GM23338 (cell line): ENCODE results near the gene PTK6. TPM values are rescaled to one million over a fixed set of nuclear protein-coding genes. Genes with fewer than 3 reads are reported as not detected.

Source experiments
- ATAC-seq: fragments of 200-7000 bp; cut with Tn5 transposase; 3 replicates; pipeline ENCODE4 v1.9.1; 2020
- DNase-seq: peaks from one replicate; pipeline ENCODE4 v3.0.0-alpha.2; 2015; ENCODE audit warnings: low spot score
- H2AFZ ChIP-seq: fragments of 200-600 bp; sonication (generic); 2 replicates; pipeline ENCODE4 v1.8.0; 2016; ENCODE audit warnings: antibody characterized with exemption, mild to moderate bottlenecking, moderate library complexity
- H3F3A ChIP-seq: fragments of 200-600 bp; sonication (generic); replicated peaks from 2 replicates; pipeline ENCODE4 v1.8.0; 2017; ENCODE audit warnings: antibody characterized with exemption, mixed run types, low read depth
- H3K27ac ChIP-seq: fragments of 200-600 bp; sonication (generic); 2 replicates; pipeline ENCODE4 v1.6.1; 2016; ENCODE audit warnings: low read depth
- H3K27me3 ChIP-seq: fragments of 200-600 bp; sonication (generic); 2 replicates; pipeline ENCODE4 v1.8.0; 2016; ENCODE audit warnings: mild to moderate bottlenecking, mixed run types, moderate library complexity; ENCODE audit not compliant: insufficient read depth
- H3K36me3 ChIP-seq: fragments of 200-600 bp; sonication (generic); 2 replicates; pipeline ENCODE4 v1.8.0; 2016; ENCODE audit warnings: mild to moderate bottlenecking; ENCODE audit not compliant: insufficient read depth
- H3K4me1 ChIP-seq: fragments of 200-600 bp; sonication (generic); 2 replicates; pipeline ENCODE4 v1.8.0; 2016; ENCODE audit warnings: mild to moderate bottlenecking, moderate library complexity; ENCODE audit not compliant: insufficient read depth
- H3K4me2 ChIP-seq: fragments of 200-600 bp; sonication (generic); 2 replicates; pipeline ENCODE4 v1.7.1; 2017; ENCODE audit warnings: mixed run types
- H3K4me3 ChIP-seq: fragments of 200-600 bp; sonication (generic); 2 replicates; pipeline ENCODE4 v1.6.1; 2016; ENCODE audit warnings: mixed run types
- H3K79me2 ChIP-seq: fragments of 200-600 bp; sonication (generic); replicated peaks from 2 replicates; pipeline ENCODE4 v1.8.0; 2017; ENCODE audit warnings: mild to moderate bottlenecking; ENCODE audit not compliant: insufficient read depth
- H3K9me2 ChIP-seq: fragments of 200-600 bp; sonication (generic); 2 replicates; pipeline ENCODE4 v1.8.0; 2017; ENCODE audit not compliant: insufficient read depth
- H4K20me1 ChIP-seq: fragments of 200-600 bp; sonication (generic); replicated peaks from 2 replicates; pipeline ENCODE4 v1.8.0; 2017; ENCODE audit warnings: mild to moderate bottlenecking; ENCODE audit not compliant: insufficient read depth
- H3K27ac Mint-ChIP-seq: 2 replicates; pipeline ENCODE4 v1.8.0; 2020; ENCODE audit warnings: inconsistent platforms, mild to moderate bottlenecking, moderate library complexity, mixed read lengths
- H3K27me3 Mint-ChIP-seq: 3 replicates; pipeline ENCODE4 v1.8.0; 2022; ENCODE audit warnings: low read depth, mild to moderate bottlenecking, moderate library complexity, mixed read lengths, inconsistent platforms; ENCODE audit not compliant: insufficient read depth, poor library complexity
- H3K36me3 Mint-ChIP-seq: 3 replicates; pipeline ENCODE4 v1.8.0; 2021; ENCODE audit warnings: low read depth, mild to moderate bottlenecking, inconsistent platforms, moderate library complexity, mixed read lengths
- H3K4me1 Mint-ChIP-seq: 3 replicates; pipeline ENCODE4 v1.8.0; 2020; ENCODE audit warnings: mild to moderate bottlenecking, inconsistent platforms, mixed read lengths
- H3K4me3 Mint-ChIP-seq: 3 replicates; pipeline ENCODE4 v1.8.0; 2021; ENCODE audit warnings: moderate library complexity, mild to moderate bottlenecking, inconsistent platforms, mixed read lengths
- H3K9me3 Mint-ChIP-seq: 3 replicates; pipeline ENCODE4 v1.8.0; 2020; ENCODE audit warnings: moderate library complexity, mild to moderate bottlenecking, inconsistent platforms, mixed read lengths
- CREB1 ChIP-seq: fragments of 250-450 bp; sonication (Bioruptor Pico); IDR thresholded peaks from 2 replicates; pipeline ENCODE4 v1.5.0; 2020; ENCODE audit warnings: low read depth, mild to moderate bottlenecking, moderate library complexity
- CTCF ChIP-seq, 2 experiments: fragments of 200-600 bp in 1 of 2; sonication (generic) in 1 of 2; conservative IDR thresholded peaks; 2 replicates each; pipeline versions ENCODE4 v1.5.1 to v1.6.1; 2016 to 2017; ENCODE audit warnings: antibody characterized with exemption in 2 of 2, low read depth in 2 of 2, mild to moderate bottlenecking in 2 of 2, moderate library complexity in 1 of 2
- ETS1 ChIP-seq: IDR thresholded peaks from 2 replicates; pipeline ENCODE4 v1.6.1; 2016; ENCODE audit warnings: antibody characterized with exemption
- EZH2 ChIP-seq: fragments of 200-600 bp; sonication (generic); IDR thresholded peaks from one replicate; pipeline ENCODE4 v1.8.0; 2017; ENCODE audit warnings: antibody characterized with exemption, mild to moderate bottlenecking, low read depth; ENCODE audit not compliant: unreplicated experiment
- EZH2phosphoT487 ChIP-seq: fragments of 200-600 bp; sonication (generic); IDR thresholded peaks from one replicate; pipeline ENCODE4 v1.8.1; 2018; ENCODE audit warnings: antibody characterized with exemption; ENCODE audit not compliant: unreplicated experiment
- JUNB ChIP-seq: IDR thresholded peaks from one replicate; pipeline ENCODE4 v1.6.1; 2016; ENCODE audit warnings: antibody characterized with exemption; ENCODE audit not compliant: unreplicated experiment
- POLR2AphosphoS5 ChIP-seq: IDR thresholded peaks from 2 replicates; pipeline ENCODE4 v1.6.1; 2016; ENCODE audit warnings: antibody characterized with exemption, low read depth
- REST ChIP-seq: IDR thresholded peaks from one replicate; pipeline ENCODE4 v1.6.1; 2018; ENCODE audit warnings: antibody characterized with exemption; ENCODE audit not compliant: unreplicated experiment
- STAT1 ChIP-seq: IDR thresholded peaks from one replicate; pipeline ENCODE4 v1.6.1; 2016; ENCODE audit warnings: antibody characterized with exemption; ENCODE audit not compliant: unreplicated experiment
- ZNF114 ChIP-seq: fragments of 250-450 bp; sonication (Bioruptor Pico); IDR thresholded peaks from 2 replicates; pipeline ENCODE4 v1.5.0; 2020; ENCODE audit warnings: mild to moderate bottlenecking, moderate library complexity
- ZNF331 ChIP-seq: fragments of 250-450 bp; sonication (Bioruptor Pico); IDR thresholded peaks from 2 replicates; pipeline ENCODE4 v1.5.0; 2020; ENCODE audit warnings: low read depth, mild to moderate bottlenecking, moderate library complexity
- ZNF462 ChIP-seq: fragments of 250-450 bp; sonication (Bioruptor Pico); IDR thresholded peaks from 2 replicates; pipeline ENCODE4 v1.5.0; 2020; ENCODE audit warnings: mild to moderate bottlenecking, moderate library complexity
- polyA plus RNA-seq: library from polyadenylated mRNA; unstranded; fragments of >200 nt; fragmentation: Nextera tagmentation; extraction: Ambion mirVana; gene quantifications from 2 replicates; pipeline ENCODE4 v1.2.1, GENCODE V29; 2016
- total RNA-seq: library from RNA; depleted of rRNA; stranded (reverse); fragments of >200 nt; shearing (Covaris generic); gene quantifications from 2 replicates; pipeline ENCODE4 v1.2.3, GENCODE V29; 2014

PTK6 gene
- total and polyA plus RNA-seq, 2 experiments from 2014 or later, result 0.28 TPM; not detected in 1

DNA sequence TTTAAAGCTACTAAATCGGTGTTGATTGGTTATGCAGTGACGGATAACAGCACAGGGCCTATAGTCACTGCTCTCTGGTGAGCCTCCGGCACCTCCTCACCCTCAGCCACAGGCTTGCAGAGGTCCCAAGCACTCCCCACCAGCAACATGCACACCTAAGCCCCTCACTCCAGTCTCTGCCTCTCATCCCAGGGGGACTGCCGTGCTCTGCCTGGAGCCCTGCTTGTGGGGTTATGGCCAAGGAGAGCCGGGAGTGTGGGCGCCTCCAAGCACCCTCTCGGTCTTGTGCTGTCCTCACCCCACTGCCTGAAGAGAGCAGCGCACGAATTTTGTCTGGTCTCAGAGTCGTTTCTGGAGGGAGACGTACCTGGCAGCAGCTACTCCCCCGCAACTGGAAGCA is 31.5 kb downstream of the PTK6 start:
- peaks cover 5% of the 10 kb centered on the region; the same call in 2 of the 3 replicates for H3K4me1 Mint-ChIP-seq
- H3K36me3 Mint-ChIP-seq, result peaks cover 12% of the 10 kb centered on the region
- H3K4me3 Mint-ChIP-seq, result no peak overlapping the region
- H3K9me3 Mint-ChIP-seq, result peaks cover 37% of the 10 kb centered on the region
- no peaks in the 10 kb centered on the region for H4K20me1 ChIP-seq
- H3F3A ChIP-seq, result 0 out of 2 replicates have a peak, but pooled peaks cover 3% of the 10 kb centered on the region
- H3K27ac Mint-ChIP-seq, result no peak overlapping the region
- H3K4me2 ChIP-seq, result no peak overlapping the region
- H3K36me3 ChIP-seq, result no peaks in the 10 kb centered on the region
- no peak for TF ChIP-seq ZNF462 (CRISPR knock-in tag)
- no peak for TF ChIP-seq JUNB
- TF ChIP-seq ZNF331 (CRISPR knock-in tag), result no peak
- TF ChIP-seq ETS1, result no peak
- no peak for TF ChIP-seq REST
- no peak for TF ChIP-seq CREB1 (CRISPR knock-in tag)
- TF ChIP-seq POLR2AphosphoS5, result no peak
- no peak for TF ChIP-seq EZH2
- no peak for TF ChIP-seq CTCF (conservative IDR thresholded peaks at IDR 0.05; ENCODE audit: low read depth in 2 of 2)
- no peak for TF ChIP-seq ZNF114 (CRISPR knock-in tag)
- TF ChIP-seq STAT1, result no peak
- no peak for TF ChIP-seq EZH2phosphoT487
- no peaks in the 10 kb centered on the region for H3K9me2 ChIP-seq
- ATAC-seq (no peak), DNase-seq (no peak)
- H3K27me3 Mint-ChIP-seq, result peaks cover 8% of the 10 kb centered on the region
- H3K79me2 ChIP-seq, result no peaks in the 10 kb centered on the region
- no peaks in the 10 kb centered on the region for H3K27me3 ChIP-seq
- H3K4me3 ChIP-seq, result no peak overlapping the region
- peaks cover 6% of the 10 kb centered on the region for H3K4me1 ChIP-seq
- no peak overlapping the region for H3K27ac ChIP-seq
- no peak overlapping the region for H2AFZ ChIP-seq
